Inflammatory macrophage treated with lipopolysaccharide for 1 hour (primary cell): ENCODE measurements around the gene STC2.

ENCODE experiments used
- DNase-seq, 2 donors: peaks; one replicate each; pipeline ENCODE4 v3.0.0-alpha.2; 2020 to 2022

The STC2 gene

GRCh38 chr5:173328844-173329490 is 753 bp upstream of the STC2 start:
- no peak for DNase-seq

GRCh38 chr5:173327084-173327947 is 898 bp downstream of the STC2 start:
- DNase-seq = no peak

GRCh38 chr5:173326501-173326960 is 1.7 kb downstream of the STC2 start:
- no peak for DNase-seq

GRCh38 chr5:173325091-173325698 is 3.0 kb downstream of the STC2 start:
- DNase-seq = no peak

GRCh38 chr5:173324115-173325001 is 3.9 kb downstream of the STC2 start:
- DNase-seq = no peak

- no peak for DNase-seq
Measured at GRCh38 chr5:173323799-173324114, 4.5 kb downstream of the STC2 start.

GRCh38 chr5:173323106-173323798 is 5.0 kb downstream of the STC2 start:
- no peak for DNase-seq

GRCh38 chr5:173321886-173322285 is 6.3 kb downstream of the STC2 start:
- no peak for DNase-seq

- no peak for DNase-seq
Measured at GRCh38 chr5:173320259-173320658, 8.0 kb downstream of the STC2 start.

- DNase-seq = no peak
Measured at GRCh38 chr5:173319646-173320045, 8.6 kb downstream of the STC2 start.

GRCh38 chr5:173318881-173319620 is 9.2 kb downstream of the STC2 start:
- DNase-seq = no peak

- no peak for DNase-seq
Measured at GRCh38 chr5:173318330-173318729, 9.9 kb downstream of the STC2 start.

GRCh38 chr5:173317852-173318251 is 10.4 kb downstream of the STC2 start:
- DNase-seq = no peak

- no peak for DNase-seq
Measured at GRCh38 chr5:173317091-173317730, 11.0 kb downstream of the STC2 start.

- DNase-seq = no peak
Measured at GRCh38 chr5:173316339-173317020, 11.7 kb downstream of the STC2 start.

GRCh38 chr5:173315495-173316338 is 12.5 kb downstream of the STC2 start:
- DNase-seq = no peak

GRCh38 chr5:173314166-173314952 is 13.9 kb downstream of the STC2 start:
- no peak for DNase-seq

GRCh38 chr5:173313351-173313801 is 14.8 kb downstream of the STC2 start:
- no peak for DNase-seq

GRCh38 chr5:173312821-173313220 is 15.4 kb downstream of the STC2 start:
- no peak for DNase-seq
